ENCODE data around the gene MDC1.

DNA sequence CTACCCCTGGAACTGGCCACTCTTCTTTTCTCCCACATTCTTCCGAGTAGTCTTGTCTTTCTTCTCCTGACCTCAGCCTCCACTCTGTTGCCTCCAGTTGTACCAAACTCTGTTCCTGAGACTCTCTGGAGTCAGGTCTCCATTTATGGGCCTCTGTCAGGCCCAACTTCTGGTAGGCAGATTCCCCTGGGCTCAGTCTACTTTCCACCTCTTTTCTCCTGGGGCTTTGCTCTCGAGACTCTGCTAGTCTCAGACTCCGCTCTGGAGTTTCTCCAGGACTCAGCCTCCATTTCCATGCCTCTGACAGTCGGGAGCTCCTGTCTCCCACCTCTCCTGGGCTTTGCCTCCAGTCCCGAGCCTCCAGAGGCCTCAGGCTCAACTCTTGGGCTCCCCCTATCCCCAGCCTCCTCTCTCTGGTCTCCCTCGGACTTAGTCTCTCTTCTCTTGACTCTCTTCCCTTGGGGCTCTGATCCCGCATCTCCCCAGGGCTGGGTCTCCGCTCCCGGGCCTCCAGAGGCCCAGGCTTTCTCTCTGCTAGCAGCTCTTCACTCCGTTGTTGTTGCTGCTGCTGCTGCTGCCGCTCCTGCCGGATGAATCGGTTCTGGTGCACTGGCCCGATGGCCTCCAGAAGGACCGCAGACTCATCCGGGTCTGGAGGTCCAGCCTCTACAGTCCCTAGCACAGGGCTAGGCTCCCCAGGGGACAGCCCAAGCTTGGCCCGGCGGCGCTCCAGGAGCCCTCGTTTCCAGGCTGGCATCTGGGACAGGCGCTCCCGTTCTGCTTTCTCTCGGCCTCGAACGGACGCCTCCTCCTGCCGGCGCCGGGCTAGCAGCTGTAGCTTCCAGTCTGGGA is 31.7 kb downstream of the MDC1 start:
- TF ChIP-seq SKIL (CRISPR knock-in tag; IDR thresholded peaks at IDR 0.05; ENCODE audit: borderline replicate concordance) = no peak
- TF ChIP-seq PHF21A (CRISPR knock-in tag; IDR thresholded peaks at IDR 0.05) = no peak
- no peak for TF ChIP-seq SOX6 (IDR thresholded peaks at IDR 0.05)
- no peak for TF ChIP-seq SOX6 (CRISPR knock-in tag; IDR thresholded peaks at IDR 0.05)
- TF ChIP-seq ZNF569 (CRISPR knock-in tag; IDR thresholded peaks at IDR 0.05; ENCODE audit: borderline replicate concordance) = no peak
- TF ChIP-seq ATM (IDR thresholded peaks at IDR 0.05; ENCODE audit: borderline replicate concordance) = no peak
- no peak for TF ChIP-seq ZFP36 (IDR thresholded peaks at IDR 0.05; ENCODE audit: borderline replicate concordance, low read depth, low read length, partially characterized antibody)
- no peak for TF ChIP-seq NBN (conservative IDR thresholded peaks at IDR 0.05)
- no peak for TF ChIP-seq TCF7L2 (IDR thresholded peaks at IDR 0.05; ENCODE audit: low read depth, low read length)
- 0 out of 2 replicates have a peak, but pooled peaks have one; percentile 16 for TF ChIP-seq CTCF (CRISPR knock-in tag; IDR thresholded peaks at IDR 0.05)
- TF ChIP-seq PREB (CRISPR knock-in tag; IDR thresholded peaks at IDR 0.05) = no peak
- TF ChIP-seq ZZZ3 (CRISPR knock-in tag; IDR thresholded peaks at IDR 0.05; ENCODE audit: borderline replicate concordance) = no peak

All from HepG2 (cell line).